Muscle layer of colon (tissue), 2 donors: ENCODE results near the gene DCST1.

Experiments
- H3K27ac ChIP-seq: one replicate; pipeline ENCODE4 v1.7.0; 2013; ENCODE audit warnings: low read depth, mild to moderate bottlenecking, low read length, moderate library complexity
- H3K27me3 ChIP-seq, 2 donors: one replicate each; pipeline ENCODE4 v1.7.0; 2013; ENCODE audit warnings: low read length in 2 of 2, mild to moderate bottlenecking in 2 of 2; ENCODE audit not compliant: insufficient read depth in 2 of 2, control insufficient read depth in 1 of 2
- H3K36me3 ChIP-seq: one replicate; pipeline ENCODE4 v1.7.0; 2013; ENCODE audit warnings: mild to moderate bottlenecking, low read length; ENCODE audit not compliant: insufficient read depth
- H3K4me1 ChIP-seq: one replicate; pipeline ENCODE4 v1.7.0; 2013; ENCODE audit warnings: mild to moderate bottlenecking, low read length; ENCODE audit not compliant: insufficient read depth
- H3K4me3 ChIP-seq, 2 donors: one replicate each; pipeline ENCODE4 v1.7.0; 2013; ENCODE audit warnings: low read length in 2 of 2, low read depth in 1 of 2, mild to moderate bottlenecking in 1 of 2, moderate library complexity in 1 of 2
- H3K9ac ChIP-seq: one replicate; pipeline ENCODE4 v1.7.0; 2013; ENCODE audit warnings: low read length
- H3K9me3 ChIP-seq: one replicate; pipeline ENCODE4 v1.7.0; 2013; ENCODE audit warnings: mild to moderate bottlenecking, low read length
- donor health status: abdominal sarcoma.
- donor health status: Adenocarcinoma of cecum.

The DCST1 gene

GRCh38 chr1:155082301-155083051 lies 48.9 kb downstream of the DCST1 start:
- H3K4me1 ChIP-seq, result peaks cover 48% of the 10 kb centered on the region
- no peaks in the 10 kb centered on the region for H3K9me3 ChIP-seq
- H3K9ac ChIP-seq, result no peak overlapping the region
- no peak overlapping the region for H3K4me3 ChIP-seq
- no peak overlapping the region for H3K27ac ChIP-seq
- H3K27me3 ChIP-seq, result peaks cover 52 to 59% of the 10 kb centered on the region in 2 donors
- H3K36me3 ChIP-seq, result no peaks in the 10 kb centered on the region

GRCh38 chr1:155083052-155083541 lies 49.5 kb downstream of the DCST1 start:
- Histone ChIP-seq H3K9me3 (no peaks in the 10 kb centered on the region), H3K4me3 (no peak overlapping the region), H3K27me3 (peaks cover 52 to 58% of the 10 kb centered on the region in 2 donors), H3K36me3 (no peaks in the 10 kb centered on the region), H3K4me1 (peaks cover 48% of the 10 kb centered on the region), H3K9ac (no peak overlapping the region), H3K27ac (no peak overlapping the region)

GRCh38 chr1:155083865-155084721 lies 50.5 kb downstream of the DCST1 start:
- peaks cover 52% of the 10 kb centered on the region in 2 donors for H3K27me3 ChIP-seq
- no peaks in the 10 kb centered on the region for H3K9me3 ChIP-seq
- H3K4me3 ChIP-seq, result peak overlapping the region; percentile 77 to 94
- H3K27ac ChIP-seq, result no peak overlapping the region
- H3K36me3 ChIP-seq, result no peaks in the 10 kb centered on the region
- H3K9ac ChIP-seq, result no peak overlapping the region
- peaks cover 45% of the 10 kb centered on the region for H3K4me1 ChIP-seq

DNA sequence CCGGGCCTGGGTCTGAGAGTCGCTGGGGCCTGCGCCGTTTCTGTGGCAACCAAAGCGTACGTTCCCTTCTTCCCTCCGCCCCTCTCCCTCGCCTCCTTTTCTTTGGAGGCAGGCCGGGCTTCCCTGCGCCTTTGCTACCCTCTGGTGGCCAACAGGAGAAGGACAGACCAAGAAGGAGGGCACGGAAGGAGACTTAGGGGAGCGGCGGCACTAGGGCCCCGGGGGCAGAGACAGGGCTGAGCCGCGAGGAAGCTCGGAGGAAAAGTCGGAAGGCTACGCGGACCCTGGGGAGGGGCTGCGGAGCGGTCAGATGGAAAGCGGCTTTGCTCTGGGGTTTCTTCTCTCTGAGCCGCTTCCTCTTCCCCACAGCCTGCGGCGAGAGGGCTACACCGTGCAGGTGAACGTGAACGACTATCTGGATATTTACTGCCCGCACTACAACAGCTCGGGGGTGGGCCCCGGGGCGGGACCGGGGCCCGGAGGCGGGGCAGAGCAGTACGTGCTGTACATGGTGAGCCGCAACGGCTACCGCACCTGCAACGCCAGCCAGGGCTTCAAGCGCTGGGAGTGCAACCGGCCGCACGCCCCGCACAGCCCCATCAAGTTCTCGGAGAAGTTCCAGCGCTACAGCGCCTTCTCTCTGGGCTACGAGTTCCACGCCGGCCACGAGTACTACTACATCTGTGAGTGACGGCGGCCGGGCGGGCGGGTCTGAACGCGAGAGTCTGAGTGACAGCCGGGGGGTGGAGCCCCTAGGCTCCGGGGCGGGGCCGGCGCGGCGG lies 51.3 kb downstream of the DCST1 start:
- Histone ChIP-seq H3K27me3 (peaks cover 44 to 45% of the 10 kb centered on the region in 2 donors), H3K4me1 (peaks cover 37% of the 10 kb centered on the region), H3K27ac (peak overlapping the region; percentile 75), H3K4me3 (peak overlapping the region; percentile 77 to 94), H3K36me3 (no peaks in the 10 kb centered on the region), H3K9ac (no peak overlapping the region), H3K9me3 (no peaks in the 10 kb centered on the region)

- Histone ChIP-seq H3K36me3 (no peaks in the 10 kb centered on the region), H3K9ac (no peak overlapping the region), H3K4me3 (peak overlapping the region; percentile 77 to 94), H3K27ac (peak overlapping the region; percentile 75), H3K4me1 (peaks cover 31% of the 10 kb centered on the region), H3K9me3 (no peaks in the 10 kb centered on the region), H3K27me3 (peaks cover 37 to 38% of the 10 kb centered on the region in 2 donors)
Observed at GRCh38 chr1:155085504-155086127, 52.0 kb downstream of the DCST1 start.

- Histone ChIP-seq H3K9me3 (no peaks in the 10 kb centered on the region), H3K4me1 (peaks cover 28% of the 10 kb centered on the region), H3K4me3 (peak overlapping the region in 1 of 2 donors; percentile 94), H3K27ac (no peak overlapping the region), H3K9ac (no peak overlapping the region), H3K36me3 (no peaks in the 10 kb centered on the region), H3K27me3 (peaks cover 31% of the 10 kb centered on the region in 2 donors)
Observed at GRCh38 chr1:155086128-155086741, 52.6 kb downstream of the DCST1 start.

DNA sequence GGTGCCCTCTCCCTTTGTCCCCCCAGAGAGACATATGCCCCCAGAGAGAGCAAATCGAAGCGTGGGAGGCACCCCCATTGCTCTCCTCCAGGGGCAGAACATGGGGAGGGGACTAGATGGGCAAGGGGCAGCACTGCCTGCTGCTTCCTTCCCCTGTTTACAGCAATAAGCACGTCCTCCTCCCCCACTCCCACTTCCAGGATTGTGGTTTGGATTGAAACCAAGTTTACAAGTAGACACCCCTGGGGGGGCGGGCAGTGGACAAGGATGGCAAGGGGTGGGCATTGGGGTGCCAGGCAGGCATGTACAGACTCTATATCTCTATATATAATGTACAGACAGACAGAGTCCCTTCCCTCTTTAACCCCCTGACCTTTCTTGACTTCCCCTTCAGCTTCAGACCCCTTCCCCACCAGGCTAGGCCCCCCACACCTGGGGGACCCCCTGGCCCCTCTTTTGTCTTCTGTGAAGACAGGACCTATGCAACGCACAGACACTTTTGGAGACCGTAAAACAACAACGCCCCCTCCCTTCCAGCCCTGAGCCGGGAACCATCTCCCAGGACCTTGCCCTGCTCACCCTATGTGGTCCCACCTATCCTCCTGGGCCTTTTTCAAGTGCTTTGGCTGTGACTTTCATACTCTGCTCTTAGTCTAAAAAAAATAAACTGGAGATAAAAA lies 53.4 kb downstream of the DCST1 start:
- H3K27ac ChIP-seq, result no peak overlapping the region
- H3K36me3 ChIP-seq, result no peaks in the 10 kb centered on the region
- no peak overlapping the region for H3K9ac ChIP-seq
- no peak overlapping the region for H3K4me3 ChIP-seq
- H3K9me3 ChIP-seq, result no peaks in the 10 kb centered on the region
- H3K27me3 ChIP-seq, result peaks cover 23 to 25% of the 10 kb centered on the region in 2 donors
- H3K4me1 ChIP-seq, result peaks cover 27% of the 10 kb centered on the region

DNA sequence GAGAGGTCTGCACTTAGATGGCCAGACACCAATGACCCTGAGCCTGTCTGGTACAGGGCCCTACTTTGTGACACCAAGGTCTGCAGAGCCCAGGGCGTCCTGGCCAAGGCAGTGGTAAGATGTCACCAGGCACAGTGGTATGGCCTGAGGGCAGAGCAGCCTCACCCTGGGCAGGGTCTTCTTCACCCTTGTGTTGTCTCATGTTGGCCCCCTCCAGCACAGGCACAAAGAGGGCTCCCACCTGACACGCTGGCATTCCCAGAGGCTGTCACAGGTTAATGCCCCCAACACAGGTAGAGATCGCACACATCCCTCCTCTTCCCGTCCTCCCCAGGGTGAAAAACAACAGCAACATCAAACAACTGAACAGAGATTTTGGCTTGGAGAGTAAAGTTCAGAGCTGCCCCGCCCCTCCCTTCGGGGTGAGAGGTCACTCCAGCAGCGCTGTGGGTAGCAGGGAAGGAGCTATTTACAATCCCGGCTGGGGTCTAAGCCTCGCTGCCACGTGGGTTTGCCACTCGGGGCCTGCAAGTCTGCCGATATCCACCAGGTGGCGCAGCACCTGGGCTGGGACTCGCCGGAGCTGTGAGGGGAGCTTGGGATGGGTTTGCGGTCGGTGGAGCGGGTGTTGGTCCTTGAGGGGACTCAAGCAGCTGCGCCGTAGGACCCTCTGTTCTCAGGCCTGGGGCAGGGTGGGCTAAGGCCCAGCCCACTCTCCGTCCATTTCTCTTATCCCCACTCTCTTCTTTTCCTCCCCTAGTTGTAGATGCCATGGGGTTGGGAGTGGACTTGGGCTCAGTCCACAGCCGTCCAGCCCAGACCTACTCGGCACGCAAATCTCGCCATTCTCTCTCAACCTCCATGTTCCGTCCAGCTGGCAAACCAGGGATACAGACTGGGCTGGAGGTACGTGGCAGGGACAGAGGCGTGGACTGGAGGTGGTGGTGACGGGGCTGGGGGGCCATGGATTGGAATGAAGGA lies 57.7 kb downstream of the DCST1 start:
- H3K36me3 ChIP-seq, result no peaks in the 10 kb centered on the region
- peaks cover 29% of the 10 kb centered on the region for H3K4me1 ChIP-seq
- peak overlapping the region in 1 of 2 donors; percentile 5 for H3K4me3 ChIP-seq
- H3K9ac ChIP-seq, result no peak overlapping the region
- H3K9me3 ChIP-seq, result no peaks in the 10 kb centered on the region
- no peaks in the 10 kb centered on the region for H3K27me3 ChIP-seq
- H3K27ac ChIP-seq, result no peak overlapping the region

- Histone ChIP-seq H3K27me3 (no peaks in the 10 kb centered on the region), H3K9me3 (no peaks in the 10 kb centered on the region), H3K36me3 (no peaks in the 10 kb centered on the region), H3K27ac (no peak overlapping the region), H3K4me1 (peaks cover 28% of the 10 kb centered on the region), H3K9ac (no peak overlapping the region), H3K4me3 (no peak overlapping the region)
Observed at GRCh38 chr1:155092131-155092530, 58.5 kb downstream of the DCST1 start.
